Measurements from ENCODE around the gene MYO6. TPM values are rescaled to one million over a fixed set of nuclear protein-coding genes. Genes with fewer than 3 reads are reported as not detected.

The MYO6 gene
- total RNA-seq, 1 experiment from 2014 or later = 46.9 TPM

GRCh38 chr6:75947935-75948334 lies 198.9 kb downstream of the MYO6 start:
- Histone ChIP-seq H3K23ac (ENCODE audit: insufficient read length, low read depth, low read length) (no peak overlapping the region), H4K20me1 (ENCODE audit: control insufficient read depth, insufficient read depth, insufficient read length) (no peaks in the 10 kb centered on the region), H3K4me2 (ENCODE audit: insufficient read depth, insufficient read length, low read length) (no peak overlapping the region), H3K23me2 (ENCODE audit: insufficient read length, low read depth, low read length, poor library complexity, severe bottlenecking) (no peaks in the 10 kb centered on the region), H3K18ac (ENCODE audit: insufficient read length, low read depth, low read length) (no peak overlapping the region), H3K56ac (ENCODE audit: insufficient read length, low read depth, low read length) (no peak overlapping the region), H2BK120ac (ENCODE audit: low read depth, low read length, poor library complexity, severe bottlenecking) (no peak overlapping the region), H4K5ac (ENCODE audit: insufficient read length, low read depth, low read length) (no peak overlapping the region), H3K9me3 (ENCODE audit: control insufficient read depth, low read depth, low read length) (no peaks in the 10 kb centered on the region), H3K9ac (ENCODE audit: extremely low read depth, insufficient read length, low read length) (no peak overlapping the region), H3K27ac (ENCODE audit: insufficient read length, low read depth, low read length) (no peak overlapping the region), H2BK20ac (ENCODE audit: low read depth, low read length, poor library complexity, severe bottlenecking) (no peak overlapping the region), H3K79me2 (ENCODE audit: insufficient read depth, low read length) (no peaks in the 10 kb centered on the region), H3K4ac (ENCODE audit: low read depth, low read length) (no peak overlapping the region), H3K79me1 (ENCODE audit: insufficient read depth, low read depth, low read length, poor library complexity, severe bottlenecking) (no peaks in the 10 kb centered on the region), H3K4me1 (ENCODE audit: insufficient read depth, low read length) (0 out of 2 replicates have a peak, but pooled peaks cover 2% of the 10 kb centered on the region), H2BK12ac (ENCODE audit: insufficient read length, low read depth, low read length) (no peak overlapping the region), H3T11ph (ENCODE audit: low read length) (no peak overlapping the region), H2BK5ac (ENCODE audit: insufficient read length, low read length) (no peak overlapping the region), H2AK5ac (ENCODE audit: insufficient read length, low read length) (no peak overlapping the region), H2BK15ac (ENCODE audit: low read depth, low read length) (no peak overlapping the region), H4K8ac (replicated peaks; ENCODE audit: insufficient read length, low read depth, low read length) (no peak overlapping the region), H2AFZ (ENCODE audit: low read length) (no peak overlapping the region), H4K91ac (ENCODE audit: insufficient read length, low read depth, low read length) (no peak overlapping the region), H3K14ac (ENCODE audit: insufficient read depth, low read length) (no peak overlapping the region), H3K27me3 (ENCODE audit: insufficient read depth, low read length) (no peaks in the 10 kb centered on the region)
- no CpG with 5 or more reads among the region's 5 CpGs for WGBS (ENCODE audit: extremely low coverage, insufficient read length, low lambda C conversion rate)
- H3K27ac Mint-ChIP-seq = no peak overlapping the region
- H3K27me3 Mint-ChIP-seq (ENCODE audit: low read depth) = peaks cover 13% of the 10 kb centered on the region
- peaks cover 17 to 20% of the 10 kb centered on the region in 2 experiments for H3K4me1 Mint-ChIP-seq
- TF ChIP-seq CTCF (conservative IDR thresholded peaks at IDR 0.05) = no peak
- H3K9me3 Mint-ChIP-seq = no peaks in the 10 kb centered on the region; a peak in 1 of 5 replicates
- no peak overlapping the region for H3K4me3 Mint-ChIP-seq
- no peaks in the 10 kb centered on the region for H3K36me3 Mint-ChIP-seq (ENCODE audit: insufficient read depth in 1 of 3, low read depth in 3 of 3)
- DNase-seq = no peak

All from H9 (cell line).